Measurements from ENCODE around the gene EPM2A.
"Not testable (repeated sequence)": the region's sequence is repeated elsewhere in the genome, so short reads cannot be mapped to it uniquely, and the experiment has no call there.

Gene EPM2A

GRCh38 chr6:145735356-145736165 is at the start of gene EPM2A:
Gene EPM2A, minus strand, starts transcription at chr6:145735520. Its CDS starts 22 bp downstream, at chr6:145735498.
- DNase-seq, result peak; percentile 52 to 72

- no peak for DNase-seq
These were observed 49.4 kb upstream of the EPM2A start for GRCh38 chr6:145784683-145785082.

DNA sequence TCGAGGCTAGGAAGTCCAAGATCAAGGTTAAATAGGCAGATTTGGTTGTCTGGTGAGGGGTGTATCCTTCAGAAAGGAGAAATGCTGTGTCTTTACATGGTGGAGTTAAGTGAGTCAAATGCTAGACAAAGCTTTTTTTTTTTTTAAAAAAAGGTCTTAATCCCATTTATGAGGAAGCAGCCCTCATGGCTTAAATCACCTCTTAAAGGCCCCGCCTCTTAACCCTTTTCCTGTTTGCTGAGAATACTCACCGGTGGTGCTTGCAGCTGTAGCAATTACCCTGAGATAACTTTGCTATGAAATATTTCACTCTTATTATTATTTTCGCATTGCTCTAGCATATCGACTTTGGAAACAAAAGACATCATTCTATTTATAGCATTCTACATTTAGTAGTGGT is 48.5 kb upstream of the EPM2A start:
- DNase-seq, result no peak

- DNase-seq, result no peak
These were observed 37.5 kb upstream of the EPM2A start for GRCh38 chr6:145772846-145773245.

DNA sequence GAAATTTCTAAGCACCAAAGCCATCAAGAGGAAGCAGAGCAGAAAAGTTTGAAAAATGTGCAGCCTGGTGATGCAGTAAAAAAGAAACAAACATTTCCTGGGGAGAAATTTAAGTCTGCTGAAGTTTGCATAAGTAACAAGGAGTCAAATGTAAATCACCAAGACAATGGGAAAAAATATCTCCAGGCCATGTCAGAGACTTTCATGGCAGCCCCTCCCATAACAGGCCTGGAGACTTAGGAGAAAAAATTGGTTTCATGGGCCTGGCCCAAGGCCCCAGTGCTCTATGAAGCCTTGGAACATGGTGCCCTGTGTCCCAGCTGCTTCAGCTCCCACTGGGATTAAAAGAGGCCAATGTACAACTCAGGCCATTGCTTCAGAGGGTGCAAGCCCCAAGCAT is 30.1 kb upstream of the EPM2A start:
- DNase-seq, result no peak

- DNase-seq, result no peak
These were observed 28.4 kb upstream of the EPM2A start for GRCh38 chr6:145763742-145764141.

- peak; percentile 2 to 19 for DNase-seq
These were observed 26.3 kb upstream of the EPM2A start for GRCh38 chr6:145761584-145761983.

GRCh38 chr6:145758113-145758512 is 22.8 kb upstream of the EPM2A start:
- DNase-seq, result no peak

GRCh38 chr6:145756170-145756662 is 20.9 kb upstream of the EPM2A start:
- peak in 1 of 2 donors; percentile 20 for DNase-seq

GRCh38 chr6:145755682-145756081 is 20.4 kb upstream of the EPM2A start:
- no peak for DNase-seq

DNA sequence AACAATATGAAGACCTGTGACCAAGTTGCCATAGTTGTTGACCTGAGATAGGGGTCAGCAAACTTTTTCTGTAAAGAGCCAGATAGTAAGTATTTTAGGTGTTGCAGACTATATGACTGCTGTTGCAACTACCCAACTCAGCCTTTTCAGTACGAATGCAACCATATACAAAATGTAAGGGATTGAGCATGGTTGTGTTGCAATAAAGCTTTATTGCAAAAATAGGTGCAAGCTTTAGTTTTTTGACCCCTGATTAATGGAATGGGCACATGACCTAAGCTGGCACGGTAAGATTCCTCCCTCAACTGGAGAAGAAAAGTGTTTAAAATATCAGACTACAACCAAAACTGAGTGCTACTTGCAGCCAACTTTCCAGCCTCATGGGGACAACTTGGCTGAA is 17.3 kb upstream of the EPM2A start:
- DNase-seq, result no peak

- DNase-seq, result no peak
These were observed 14.3 kb upstream of the EPM2A start for GRCh38 chr6:145749632-145750031.

DNA sequence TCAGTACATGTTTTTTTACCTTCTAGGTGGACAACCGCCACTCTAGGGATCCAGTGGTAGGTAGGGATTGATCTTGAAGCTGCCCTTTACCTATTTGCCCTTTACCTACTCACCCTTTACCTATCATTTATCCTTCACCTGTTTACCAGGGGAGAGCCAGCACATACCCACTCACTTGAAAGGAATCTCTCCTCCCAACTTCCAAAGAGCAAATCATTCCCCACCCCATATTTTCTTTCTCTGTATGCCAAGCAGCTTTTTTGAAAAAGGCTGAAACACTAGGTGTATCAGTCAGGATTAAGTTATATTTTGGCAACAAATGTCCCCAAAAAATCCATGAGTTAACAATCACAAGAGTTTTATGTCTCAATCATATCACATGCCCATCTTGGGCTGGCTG is 10.5 kb upstream of the EPM2A start:
- no peak for DNase-seq

- DNase-seq, result no peak
These were observed 9.3 kb upstream of the EPM2A start for GRCh38 chr6:145744619-145745018.

GRCh38 chr6:145743332-145743731 is 8.0 kb upstream of the EPM2A start:
- DNase-seq, result no peak

- not testable (repeated sequence) for DNase-seq
These were observed 7.2 kb upstream of the EPM2A start for GRCh38 chr6:145742472-145742871.

- not testable (repeated sequence) for DNase-seq
These were observed 4.4 kb upstream of the EPM2A start for GRCh38 chr6:145739685-145740084.

DNA sequence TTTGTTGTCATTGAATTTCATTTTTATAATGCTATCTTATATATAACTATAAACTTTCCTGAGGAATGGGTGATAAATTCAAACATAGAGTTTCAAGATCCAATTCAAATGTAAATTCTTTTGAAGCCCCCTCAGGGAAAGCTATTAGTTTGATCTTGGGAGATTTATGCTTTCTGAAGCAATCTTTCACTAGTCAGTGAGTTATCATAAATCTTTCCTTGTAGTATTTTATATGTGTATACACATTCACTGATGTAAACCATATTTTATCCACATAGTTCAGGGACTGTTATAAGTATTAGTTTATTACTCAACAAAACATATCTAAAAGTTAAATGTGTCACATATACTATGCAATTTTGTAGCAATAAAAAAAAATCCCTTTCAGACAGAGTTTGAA is 2.9 kb upstream of the EPM2A start:
- DNase-seq, result no peak

DNA sequence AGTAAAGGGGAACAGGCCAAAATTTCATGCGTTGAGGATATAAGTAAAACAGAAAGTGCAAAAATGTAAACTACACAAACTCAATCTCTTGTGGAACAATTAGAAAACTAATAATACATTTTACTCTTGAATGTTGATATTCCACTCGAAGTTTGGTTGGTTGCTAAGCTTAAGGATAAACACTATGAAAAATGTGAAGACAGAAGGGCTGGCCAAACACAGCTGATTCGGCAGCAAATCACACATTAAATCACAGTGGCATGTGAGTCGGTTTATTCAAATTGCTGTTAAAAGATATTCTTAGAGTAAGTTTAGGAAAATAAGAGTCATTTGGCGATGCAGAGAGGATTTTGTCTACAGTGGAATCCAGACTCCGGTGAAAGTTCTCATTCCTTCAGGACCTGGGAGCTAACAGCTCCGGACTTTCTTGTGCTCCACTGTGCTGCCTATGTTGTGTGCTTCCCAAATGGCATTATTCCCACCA is 1.4 kb upstream of the EPM2A start:
- no peak for DNase-seq

GRCh38 chr6:145734486-145735355 is 599 bp downstream of the EPM2A start:
- DNase-seq, result peak; percentile 55 to 71

DNA sequence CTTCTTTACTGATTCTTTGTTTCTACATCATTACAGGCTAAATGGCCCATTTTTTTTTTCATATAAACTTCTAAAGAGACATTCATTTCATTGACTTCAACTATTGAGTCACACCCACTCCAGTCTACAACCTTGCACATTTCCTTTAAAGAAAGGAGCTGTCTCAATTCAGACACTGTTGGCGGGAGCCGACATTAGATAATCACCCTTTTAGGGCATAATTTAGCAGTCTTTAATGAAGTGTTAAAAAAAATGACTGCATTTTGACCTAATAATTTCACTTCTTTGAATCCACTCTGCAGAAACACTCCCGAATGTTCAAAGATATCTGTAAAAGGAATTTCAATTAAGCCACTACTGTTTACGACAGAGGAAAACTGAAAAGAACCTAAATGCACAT is 1.5 kb downstream of the EPM2A start:
- no peak for DNase-seq

- DNase-seq, result no peak
These were observed 2.1 kb downstream of the EPM2A start for GRCh38 chr6:145733207-145733606.

DNA sequence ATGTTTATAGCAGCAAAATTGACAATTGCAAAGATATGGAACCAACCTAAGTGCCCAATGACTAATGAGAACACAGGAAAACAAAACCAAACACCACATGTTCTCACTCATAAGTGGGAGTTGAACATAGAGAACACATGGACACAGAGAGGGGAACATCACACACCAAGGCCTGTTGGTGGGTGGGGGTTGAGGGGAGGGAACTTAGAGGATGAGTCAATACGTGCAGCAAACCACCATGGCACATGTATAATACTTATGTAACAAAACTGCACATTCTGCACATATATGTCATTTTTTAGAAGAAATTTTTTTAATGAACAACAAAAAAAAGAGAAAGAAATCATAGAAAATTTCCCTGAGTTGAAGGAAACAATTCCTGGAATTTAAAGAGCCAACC is 3.9 kb downstream of the EPM2A start:
- DNase-seq, result no peak

GRCh38 chr6:145729887-145730286 is 5.4 kb downstream of the EPM2A start:
- DNase-seq, result no peak

Data from CD4-positive, alpha-beta T cell treated with Interferon alpha-2 for 1 hour (primary cell).